ENCODE measurements around the gene CDH3. TPM values are rescaled to one million over a fixed set of nuclear protein-coding genes. Genes with fewer than 3 reads are reported as not detected.

The CDH3 gene
- total RNA-seq, 2 experiments from 2014 or later = 0.22 to 0.74 TPM

GRCh38 chr16:68656751-68657150 is 11.6 kb downstream of the CDH3 start:
- intact Hi-C loops (cut with DNase I, micrococcal nuclease) = no loop called here
- H3K27ac ChIP-seq (ENCODE audit: low read depth in 1 of 2, low read length in 2 of 2) = no peak overlapping the region
- CTCF ChIA-PET = no interaction called here

GRCh38 chr16:68658341-68658973 is 13.3 kb downstream of the CDH3 start:
- no peaks in the 10 kb centered on the region for H3K4me1 Mint-ChIP-seq (ENCODE audit: low read depth)
- H3K27me3 Mint-ChIP-seq = peaks cover 39% of the 10 kb centered on the region
- Histone ChIP-seq H3K27me3 (ENCODE audit: control insufficient read depth in 1 of 2, insufficient read depth in 2 of 2, low read length in 2 of 2) (peaks cover 0 to 5% of the 10 kb centered on the region in 2 experiments), H3K4me3 (ENCODE audit: low read length) (no peak overlapping the region), H3K36me3 (ENCODE audit: insufficient read depth, low read length) (no peaks in the 10 kb centered on the region), H3K4me1 (ENCODE audit: insufficient read depth, low read length) (no peaks in the 10 kb centered on the region), H3K9me3 (ENCODE audit: control insufficient read depth in 1 of 2, insufficient read depth in 1 of 2, low read length in 2 of 2) (no peaks in the 10 kb centered on the region), H3K27ac (ENCODE audit: low read depth in 1 of 2, low read length in 2 of 2) (no peak overlapping the region)
- no peaks in the 10 kb centered on the region for H3K9me3 Mint-ChIP-seq
- no peak for TF ChIP-seq CTCF (IDR thresholded peaks at IDR 0.05)
- H3K27ac Mint-ChIP-seq = no peak overlapping the region
- H3K4me3 Mint-ChIP-seq = no peak overlapping the region
- no peak for DNase-seq
- intact Hi-C loops (cut with DNase I, micrococcal nuclease) = no loop called here
- ChIA-PET POLR2A (interaction anchor here (0.6 kb wide), 1 partner anchor 17 kb away, joined by 3 read pairs; no protein-coding TSS in a partner anchor), CTCF (no interaction called here)
- no peak for ATAC-seq (ENCODE audit: poor library complexity)
- no peaks in the 10 kb centered on the region for H3K36me3 Mint-ChIP-seq (ENCODE audit: low read depth)

More at GRCh38 chr16:68656751-68657150, 11.6 kb downstream of the CDH3 start:
- Histone ChIP-seq H3K9me3 (ENCODE audit: control insufficient read depth in 1 of 2, insufficient read depth in 1 of 2, low read length in 2 of 2) (no peaks in the 10 kb centered on the region), H3K27me3 (ENCODE audit: control insufficient read depth in 1 of 2, insufficient read depth in 2 of 2, low read length in 2 of 2) (peaks cover 0 to 5% of the 10 kb centered on the region in 2 experiments), H3K4me3 (ENCODE audit: low read length) (no peak overlapping the region), H3K4me1 (ENCODE audit: insufficient read depth, low read length) (no peaks in the 10 kb centered on the region), H3K36me3 (ENCODE audit: insufficient read depth, low read length) (no peaks in the 10 kb centered on the region)
- H3K27me3 Mint-ChIP-seq = peaks cover 46% of the 10 kb centered on the region
- H3K4me3 Mint-ChIP-seq = no peak overlapping the region
- no peak for TF ChIP-seq CTCF (IDR thresholded peaks at IDR 0.05)
- H3K27ac Mint-ChIP-seq = no peak overlapping the region
- ATAC-seq (ENCODE audit: poor library complexity) (no peak), DNase-seq (no peak)
- H3K9me3 Mint-ChIP-seq = no peaks in the 10 kb centered on the region
- no peaks in the 10 kb centered on the region for H3K4me1 Mint-ChIP-seq (ENCODE audit: low read depth)
- no peaks in the 10 kb centered on the region for H3K36me3 Mint-ChIP-seq (ENCODE audit: low read depth)
- POLR2A ChIA-PET = no interaction called here

GRCh38 chr16:68658974-68659360 is 13.9 kb downstream of the CDH3 start:
- ATAC-seq (ENCODE audit: poor library complexity) (no peak), DNase-seq (no peak)
- Mint-ChIP-seq H3K36me3 (ENCODE audit: low read depth) (no peaks in the 10 kb centered on the region), H3K9me3 (no peaks in the 10 kb centered on the region), H3K4me3 (no peak overlapping the region), H3K4me1 (ENCODE audit: low read depth) (no peaks in the 10 kb centered on the region), H3K27ac (no peak overlapping the region), H3K27me3 (peaks cover 39% of the 10 kb centered on the region)
- Histone ChIP-seq H3K27me3 (ENCODE audit: control insufficient read depth in 1 of 2, insufficient read depth in 2 of 2, low read length in 2 of 2) (peaks cover 1 to 5% of the 10 kb centered on the region in 2 experiments), H3K4me1 (ENCODE audit: insufficient read depth, low read length) (no peaks in the 10 kb centered on the region), H3K4me3 (ENCODE audit: low read length) (no peak overlapping the region), H3K36me3 (ENCODE audit: insufficient read depth, low read length) (no peaks in the 10 kb centered on the region), H3K27ac (ENCODE audit: low read depth in 1 of 2, low read length in 2 of 2) (no peak overlapping the region), H3K9me3 (ENCODE audit: control insufficient read depth in 1 of 2, insufficient read depth in 1 of 2, low read length in 2 of 2) (no peaks in the 10 kb centered on the region)
- CTCF ChIA-PET = interaction anchor here (1.0 kb wide), 1 partner anchor 12 kb away, joined by 3 read pairs; no protein-coding TSS in a partner anchor
- POLR2A ChIA-PET = no interaction called here
- intact Hi-C loops (cut with DNase I, micrococcal nuclease) = no loop called here
- no peak for TF ChIP-seq CTCF (IDR thresholded peaks at IDR 0.05)

Data from CD4-positive, alpha-beta T cell (primary cell).